Transverse colon (tissue), 4 donors: ENCODE data around the gene B4GALNT1.

Experiments used
- POLR2A ChIP-seq: fragments of 450-650 bp; IDR thresholded peaks from one replicate; pipeline ENCODE4 v1.6.1; 2016; ENCODE audit warnings: antibody characterized with exemption, mild to moderate bottlenecking, moderate library complexity
- POLR2AphosphoS5 ChIP-seq, 3 donors: sonication (generic); formaldehyde crosslinking; IDR thresholded peaks; one replicate each; pipeline ENCODE4 v1.6.1; 2016; ENCODE audit warnings: antibody characterized with exemption in 3 of 3
- TF ChIP-seq, protein P1 (sequence below), 5 experiments: fragments of 200-600 bp in 3 of 5; fragments of 450-650 bp in 2 of 5; sonication (generic) in 3 of 5; IDR thresholded peaks; 1 replicate in 2 of 5; 2 replicates in 3 of 5; pipeline ENCODE4 v1.5.1; 2016 to 2017; ENCODE audit warnings: antibody characterized with exemption in 5 of 5, inconsistent platforms in 3 of 5, mild to moderate bottlenecking in 2 of 5, moderate library complexity in 1 of 5

DNA sequence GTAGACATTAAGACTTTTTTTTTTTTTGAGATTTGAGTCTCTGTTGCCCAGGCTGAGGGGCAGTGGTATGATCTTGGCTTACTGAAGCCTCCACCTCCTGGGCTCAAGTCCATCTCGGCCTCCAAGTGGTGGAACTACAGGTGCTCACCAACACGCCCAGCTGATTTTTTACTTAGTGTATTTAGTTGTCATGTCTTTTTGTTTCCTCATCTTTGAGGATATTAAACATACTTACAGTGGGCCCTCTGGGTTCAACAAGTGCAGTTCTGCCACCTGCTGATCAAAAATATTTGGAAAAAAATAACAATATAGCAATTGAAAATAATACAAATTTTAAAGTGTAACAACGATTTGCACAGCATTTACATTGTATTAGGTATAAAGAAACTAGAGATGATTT, 4.4 kb upstream of the B4GALNT1 start:
- no peak for TF ChIP-seq POLR2AphosphoS5 (IDR thresholded peaks at IDR 0.05)
- TF ChIP-seq, protein P1, sequence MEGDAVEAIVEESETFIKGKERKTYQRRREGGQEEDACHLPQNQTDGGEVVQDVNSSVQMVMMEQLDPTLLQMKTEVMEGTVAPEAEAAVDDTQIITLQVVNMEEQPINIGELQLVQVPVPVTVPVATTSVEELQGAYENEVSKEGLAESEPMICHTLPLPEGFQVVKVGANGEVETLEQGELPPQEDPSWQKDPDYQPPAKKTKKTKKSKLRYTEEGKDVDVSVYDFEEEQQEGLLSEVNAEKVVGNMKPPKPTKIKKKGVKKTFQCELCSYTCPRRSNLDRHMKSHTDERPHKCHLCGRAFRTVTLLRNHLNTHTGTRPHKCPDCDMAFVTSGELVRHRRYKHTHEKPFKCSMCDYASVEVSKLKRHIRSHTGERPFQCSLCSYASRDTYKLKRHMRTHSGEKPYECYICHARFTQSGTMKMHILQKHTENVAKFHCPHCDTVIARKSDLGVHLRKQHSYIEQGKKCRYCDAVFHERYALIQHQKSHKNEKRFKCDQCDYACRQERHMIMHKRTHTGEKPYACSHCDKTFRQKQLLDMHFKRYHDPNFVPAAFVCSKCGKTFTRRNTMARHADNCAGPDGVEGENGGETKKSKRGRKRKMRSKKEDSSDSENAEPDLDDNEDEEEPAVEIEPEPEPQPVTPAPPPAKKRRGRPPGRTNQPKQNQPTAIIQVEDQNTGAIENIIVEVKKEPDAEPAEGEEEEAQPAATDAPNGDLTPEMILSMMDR (IDR thresholded peaks at IDR 0.05): no peak
- TF ChIP-seq POLR2A: no peak
